ENCODE results near the gene NRIP1. TPM values are rescaled to one million over a fixed set of nuclear protein-coding genes. Genes with fewer than 3 reads are reported as not detected.

NRIP1 gene
- total RNA-seq, 1 experiment from 2014 or later: 10.4 TPM

DNA sequence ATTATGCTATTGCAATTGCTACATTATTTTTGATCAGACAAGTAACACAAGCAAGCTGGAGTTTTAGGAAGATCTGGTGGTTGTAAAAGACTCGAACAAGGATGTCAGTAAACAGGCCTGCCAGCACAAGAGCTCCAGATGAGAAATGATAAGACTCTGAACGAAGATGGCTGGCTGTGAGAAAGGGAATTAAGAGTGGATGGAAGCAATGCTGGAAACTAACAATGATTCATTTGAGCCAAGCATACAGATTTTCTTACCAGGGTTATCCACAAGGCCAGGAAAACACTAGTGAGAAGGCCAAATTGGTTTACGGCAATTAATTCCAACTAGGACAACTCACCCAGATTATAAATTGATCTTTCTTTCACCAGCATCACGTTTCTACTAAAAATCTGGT, 54.2 kb downstream of the NRIP1 start:
- Mint-ChIP-seq H3K27me3 (ENCODE audit: low read depth) (peaks cover 29% of the 10 kb centered on the region), H3K4me1 (peaks cover 14 to 17% of the 10 kb centered on the region in 2 experiments), H3K36me3 (ENCODE audit: insufficient read depth in 1 of 3, low read depth in 3 of 3) (no peaks in the 10 kb centered on the region; a peak in 1 of 7 replicates), H3K27ac (no peak overlapping the region), H3K4me3 (no peak overlapping the region), H3K9me3 (no peaks in the 10 kb centered on the region)
- Histone ChIP-seq H3K18ac (ENCODE audit: insufficient read length, low read depth, low read length) (no peak overlapping the region), H3K79me1 (ENCODE audit: insufficient read depth, low read depth, low read length, poor library complexity, severe bottlenecking) (no peaks in the 10 kb centered on the region), H3K9ac (ENCODE audit: extremely low read depth, insufficient read length, low read length) (no peak overlapping the region), H3K27ac (ENCODE audit: insufficient read length, low read depth, low read length) (no peak overlapping the region), H2AK5ac (ENCODE audit: insufficient read length, low read length) (no peak overlapping the region), H2BK5ac (ENCODE audit: insufficient read length, low read length) (no peak overlapping the region), H3T11ph (ENCODE audit: low read length) (no peak overlapping the region), H3K79me2 (ENCODE audit: insufficient read depth, low read length) (no peaks in the 10 kb centered on the region), H3K4me1 (ENCODE audit: insufficient read depth, low read length) (no peaks in the 10 kb centered on the region), H2BK15ac (ENCODE audit: low read depth, low read length) (no peak overlapping the region), H4K8ac (replicated peaks; ENCODE audit: insufficient read length, low read depth, low read length) (no peak overlapping the region), H4K91ac (ENCODE audit: insufficient read length, low read depth, low read length) (no peak overlapping the region), H3K4ac (ENCODE audit: low read depth, low read length) (no peak overlapping the region), H3K14ac (ENCODE audit: insufficient read depth, low read length) (no peak overlapping the region), H2BK20ac (ENCODE audit: low read depth, low read length, poor library complexity, severe bottlenecking) (no peak overlapping the region), H3K4me2 (ENCODE audit: insufficient read depth, insufficient read length, low read length) (no peak overlapping the region), H2AFZ (ENCODE audit: low read length) (no peak overlapping the region), H3K27me3 (ENCODE audit: insufficient read depth, low read length) (no peaks in the 10 kb centered on the region), H4K20me1 (ENCODE audit: control insufficient read depth, insufficient read depth, insufficient read length) (no peaks in the 10 kb centered on the region), H3K9me3 (ENCODE audit: control insufficient read depth, low read depth, low read length) (no peaks in the 10 kb centered on the region), H3K23me2 (ENCODE audit: insufficient read length, low read depth, low read length, poor library complexity, severe bottlenecking) (no peaks in the 10 kb centered on the region), H4K5ac (ENCODE audit: insufficient read length, low read depth, low read length) (no peak overlapping the region), H2BK12ac (ENCODE audit: insufficient read length, low read depth, low read length) (no peak overlapping the region), H2BK120ac (ENCODE audit: low read depth, low read length, poor library complexity, severe bottlenecking) (no peak overlapping the region), H3K56ac (ENCODE audit: insufficient read length, low read depth, low read length) (no peak overlapping the region), H3K23ac (ENCODE audit: insufficient read length, low read depth, low read length) (no peak overlapping the region)
- DNase-seq: no peak
- no peak for TF ChIP-seq CTCF (conservative IDR thresholded peaks at IDR 0.05)
- no CpG with 5 or more reads among the region's 4 CpGs for WGBS (ENCODE audit: extremely low coverage, insufficient read length, low lambda C conversion rate)
